Cardiac fibroblast (primary cell): ENCODE results near the gene CLEC16A.

ENCODE experiments used
- DNase-seq, 2 donors: peaks; one replicate each; pipeline versions ENCODE4 v3.0.0 to v3.0.0-alpha.2; 2010; ENCODE audit warnings: low read depth in 2 of 2
- H3K4me3 ChIP-seq, 2 donors: replicated peaks in 1 of 2; 1 replicate in 1 of 2; 2 replicates in 1 of 2; pipeline ENCODE4 v1.5.1; 2011; ENCODE audit warnings: low read depth in 2 of 2, low read length in 2 of 2, mild to moderate bottlenecking in 2 of 2, moderate library complexity in 1 of 2
- CTCF ChIP-seq: IDR thresholded peaks from one replicate; pipeline ENCODE4 v1.5.1; 2011; ENCODE audit warnings: low read depth, mild to moderate bottlenecking, low read length, inconsistent platforms

Gene CLEC16A

DNA sequence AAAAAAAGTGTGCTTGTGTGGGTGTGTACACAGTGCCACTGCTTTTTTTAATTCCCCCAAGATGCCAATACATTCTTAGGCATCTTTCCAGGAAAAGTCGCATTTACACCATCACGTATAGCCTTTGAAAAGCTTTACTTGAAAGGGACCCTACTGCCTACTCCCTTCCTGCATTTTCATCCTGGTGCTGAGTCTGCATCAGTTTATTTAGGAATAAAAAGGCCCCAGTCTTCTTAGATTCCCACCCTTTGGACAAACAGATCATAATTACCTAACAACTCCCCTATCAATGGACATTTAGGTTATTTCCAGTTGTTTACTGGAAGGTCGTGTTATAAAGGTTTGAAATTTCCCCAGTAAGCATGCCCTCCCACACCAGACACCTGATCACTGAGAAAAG lies 54.9 kb downstream of the CLEC16A start:
- H3K4me3 ChIP-seq: no peak overlapping the region
- DNase-seq: no peak
- no peak for TF ChIP-seq CTCF

DNA sequence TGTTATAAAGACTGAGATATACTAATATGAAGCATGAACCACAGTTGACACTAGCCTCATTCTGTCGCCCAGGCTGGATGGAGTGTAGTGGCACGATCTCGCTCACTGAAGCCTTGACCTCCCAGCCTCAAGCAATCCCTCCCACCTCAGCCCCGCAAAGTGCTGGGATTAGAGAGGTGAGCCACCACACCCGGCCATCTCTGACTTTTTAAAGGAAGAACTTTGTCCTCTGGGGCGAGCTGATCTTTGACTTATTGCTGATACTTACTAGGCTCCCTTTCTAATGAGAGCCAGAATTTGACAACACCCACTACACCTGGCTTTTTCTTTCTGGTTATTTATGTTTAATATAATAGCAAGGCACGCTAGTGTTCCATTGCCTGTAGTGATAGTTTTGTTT lies 57.2 kb downstream of the CLEC16A start:
- TF ChIP-seq CTCF: no peak
- no peak for DNase-seq
- no peak overlapping the region for H3K4me3 ChIP-seq

DNA sequence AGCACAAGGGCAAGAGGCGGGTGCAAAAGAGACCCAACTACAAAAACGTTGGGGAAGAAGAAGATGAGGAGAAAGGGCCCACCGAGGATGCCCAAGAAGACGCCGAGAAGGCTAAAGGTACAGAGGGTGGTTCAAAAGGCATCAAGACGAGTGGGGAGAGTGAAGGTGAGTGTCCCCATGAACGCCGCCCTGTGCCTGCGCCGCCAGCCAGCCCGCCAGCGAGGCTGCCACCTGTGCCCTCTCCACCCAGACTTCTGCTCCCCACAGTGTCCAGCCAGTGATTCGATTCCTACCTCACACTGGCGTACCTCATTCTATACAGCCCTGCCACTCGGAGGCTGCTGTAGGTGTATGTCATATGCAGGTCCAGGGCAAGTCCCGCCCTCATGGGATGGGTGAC lies 58.8 kb downstream of the CLEC16A start:
- no peak for DNase-seq
- no peak for TF ChIP-seq CTCF
- H3K4me3 ChIP-seq: no peak overlapping the region

GRCh38 chr16:11004351-11004750 lies 60.0 kb downstream of the CLEC16A start:
- no peak for TF ChIP-seq CTCF
- no peak overlapping the region for H3K4me3 ChIP-seq
- DNase-seq: peak; percentile 35 to 55

- no peak overlapping the region for H3K4me3 ChIP-seq
- no peak for TF ChIP-seq CTCF
- peak in 1 of 2 donors; percentile 86 for DNase-seq
Observed at GRCh38 chr16:11004973-11005610, 60.7 kb downstream of the CLEC16A start.

GRCh38 chr16:11005611-11005975 lies 61.2 kb downstream of the CLEC16A start:
- DNase-seq: peak in 1 of 2 donors; percentile 73
- no peak overlapping the region for H3K4me3 ChIP-seq
- TF ChIP-seq CTCF: no peak

DNA sequence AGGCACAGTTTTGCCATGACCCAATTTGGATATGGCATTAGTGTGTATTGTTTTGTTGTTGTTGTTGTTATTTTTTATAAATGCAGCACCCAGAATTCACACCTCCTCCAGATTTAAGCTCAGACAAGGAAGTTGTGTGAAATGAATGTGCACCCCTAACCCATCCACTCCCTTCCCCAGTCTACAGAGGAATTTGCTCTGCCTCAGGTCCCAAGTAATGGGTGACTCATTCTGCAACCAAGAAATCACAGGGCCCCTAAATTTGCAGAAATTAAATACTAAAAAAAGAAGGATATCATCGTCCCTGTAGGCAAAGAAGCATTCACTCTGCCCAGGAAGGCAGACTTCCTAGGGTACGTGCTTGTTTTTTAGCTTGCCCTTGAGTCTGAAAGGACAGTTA lies 62.3 kb downstream of the CLEC16A start:
- TF ChIP-seq CTCF: no peak
- H3K4me3 ChIP-seq: no peak overlapping the region
- DNase-seq: no peak
